Measurements from ENCODE around the gene SEMA4F. TPM values are rescaled to one million over a fixed set of nuclear protein-coding genes. Genes with fewer than 3 reads are reported as not detected.

SEMA4F gene
- total RNA-seq, 1 experiment from 2014 or later = 6.6 TPM

- Histone ChIP-seq H3K27me3 (ENCODE audit: insufficient read depth, low read length) (no peaks in the 10 kb centered on the region), H3K4me2 (ENCODE audit: insufficient read depth, insufficient read length, low read length) (no peak overlapping the region), H2BK12ac (ENCODE audit: insufficient read length, low read depth, low read length) (no peak overlapping the region), H3K79me2 (ENCODE audit: insufficient read depth, low read length) (no peaks in the 10 kb centered on the region; the same call in 1 of the 2 replicates), H3K23me2 (ENCODE audit: insufficient read length, low read depth, low read length, poor library complexity, severe bottlenecking) (no peaks in the 10 kb centered on the region), H3K23ac (ENCODE audit: insufficient read length, low read depth, low read length) (no peak overlapping the region), H4K20me1 (ENCODE audit: control insufficient read depth, insufficient read depth, insufficient read length) (no peaks in the 10 kb centered on the region), H3K9ac (ENCODE audit: extremely low read depth, insufficient read length, low read length) (no peak overlapping the region), H3K4ac (ENCODE audit: low read depth, low read length) (no peak overlapping the region), H2AFZ (ENCODE audit: low read length) (no peak overlapping the region), H3K18ac (ENCODE audit: insufficient read length, low read depth, low read length) (no peak overlapping the region), H3T11ph (ENCODE audit: low read length) (no peak overlapping the region), H2BK5ac (ENCODE audit: insufficient read length, low read length) (no peak overlapping the region), H2AK5ac (ENCODE audit: insufficient read length, low read length) (no peak overlapping the region), H2BK15ac (ENCODE audit: low read depth, low read length) (no peak overlapping the region), H3K27ac (ENCODE audit: insufficient read length, low read depth, low read length) (no peak overlapping the region), H2BK120ac (ENCODE audit: low read depth, low read length, poor library complexity, severe bottlenecking) (no peak overlapping the region), H4K5ac (ENCODE audit: insufficient read length, low read depth, low read length) (no peak overlapping the region), H2BK20ac (ENCODE audit: low read depth, low read length, poor library complexity, severe bottlenecking) (no peak overlapping the region), H3K4me1 (ENCODE audit: insufficient read depth, low read length) (no peaks in the 10 kb centered on the region), H3K14ac (ENCODE audit: insufficient read depth, low read length) (no peak overlapping the region; the same call in 1 of the 2 replicates), H3K56ac (ENCODE audit: insufficient read length, low read depth, low read length) (no peak overlapping the region), H4K8ac (replicated peaks; ENCODE audit: insufficient read length, low read depth, low read length) (no peak overlapping the region), H3K79me1 (ENCODE audit: insufficient read depth, low read depth, low read length, poor library complexity, severe bottlenecking) (no peaks in the 10 kb centered on the region), H4K91ac (ENCODE audit: insufficient read length, low read depth, low read length) (no peak overlapping the region), H3K9me3 (ENCODE audit: control insufficient read depth, low read depth, low read length) (no peaks in the 10 kb centered on the region)
- H3K4me3 Mint-ChIP-seq = no peak overlapping the region
- no peak for DNase-seq
- no peaks in the 10 kb centered on the region for H3K4me1 Mint-ChIP-seq
- H3K36me3 Mint-ChIP-seq (ENCODE audit: insufficient read depth in 1 of 3, low read depth in 3 of 3) = peaks cover 0 to 8% (median 0%) of the 10 kb centered on the region in 3 experiments; a peak in 3 of 7 replicates
- H3K27me3 Mint-ChIP-seq (ENCODE audit: low read depth) = no peaks in the 10 kb centered on the region; the same call in 1 of the 2 replicates
- no peaks in the 10 kb centered on the region for H3K9me3 Mint-ChIP-seq
- no CpG with 5 or more reads among the region's 15 CpGs for whole genome bisulfite sequencing (ENCODE audit: extremely low coverage, insufficient read length, low lambda C conversion rate)
- no peak for TF ChIP-seq CTCF (conservative IDR thresholded peaks at IDR 0.05)
- no peak overlapping the region for H3K27ac Mint-ChIP-seq
Observed at GRCh38 chr2:74679615-74680014, 25.6 kb downstream of the SEMA4F start.

Measured in H9 (cell line).